Osteocyte (in vitro differentiated cells): ENCODE data around the gene SMAD5. TPM values are rescaled to one million over a fixed set of nuclear protein-coding genes. Genes with fewer than 3 reads are reported as not detected.

Experiments
- DNase-seq: peaks from one replicate; pipeline ENCODE4 v3.0.0; 2021; ENCODE audit warnings: mixed read lengths; ENCODE audit not compliant: unreplicated experiment; ENCODE audit errors: extremely low spot score
- H3K27ac Mint-ChIP-seq: one replicate; pipeline ENCODE4 v1.8.0; 2021; ENCODE audit warnings: mild to moderate bottlenecking, mixed read lengths; ENCODE audit not compliant: unreplicated experiment
- H3K27me3 Mint-ChIP-seq: one replicate; pipeline ENCODE4 v1.8.0; 2021; ENCODE audit warnings: mixed read lengths; ENCODE audit not compliant: unreplicated experiment
- H3K36me3 Mint-ChIP-seq: one replicate; pipeline ENCODE4 v1.8.0; 2021; ENCODE audit warnings: mixed read lengths; ENCODE audit not compliant: unreplicated experiment
- H3K4me1 Mint-ChIP-seq: one replicate; pipeline ENCODE4 v1.8.0; 2021; ENCODE audit warnings: mixed read lengths; ENCODE audit not compliant: unreplicated experiment
- H3K4me3 Mint-ChIP-seq: one replicate; pipeline ENCODE4 v1.8.0; 2021; ENCODE audit warnings: mild to moderate bottlenecking, moderate library complexity, mixed read lengths; ENCODE audit not compliant: unreplicated experiment
- H3K9me3 Mint-ChIP-seq: one replicate; pipeline ENCODE4 v1.8.0; 2021; ENCODE audit warnings: mixed read lengths; ENCODE audit not compliant: unreplicated experiment
- CTCF ChIP-seq: fragments of 200-600 bp; sonication (generic); IDR thresholded peaks from 2 replicates; pipeline ENCODE4 v1.5.0; 2021; ENCODE audit warnings: antibody characterized with exemption, mild to moderate bottlenecking, moderate library complexity
- total RNA-seq: library from RNA; stranded (reverse); gene quantifications from 2 replicates; pipeline ENCODE4 v1.2.1, GENCODE V29; 2021

The SMAD5 gene
- total RNA-seq, 1 donor from 2014 or later: 62.7 TPM

- DNase-seq: no peak
- no peak for TF ChIP-seq CTCF
- Mint-ChIP-seq H3K4me3 (no peak overlapping the region), H3K27me3 (peaks cover 44% of the 10 kb centered on the region), H3K4me1 (no peaks in the 10 kb centered on the region), H3K9me3 (peaks cover 6% of the 10 kb centered on the region), H3K27ac (no peak overlapping the region), H3K36me3 (no peaks in the 10 kb centered on the region)
Observed at GRCh38 chr5:136225796-136226195, 93.2 kb downstream of the SMAD5 start.

- no peak for TF ChIP-seq CTCF
- Mint-ChIP-seq H3K27me3 (peaks cover 46% of the 10 kb centered on the region), H3K9me3 (peaks cover 2% of the 10 kb centered on the region), H3K27ac (no peak overlapping the region), H3K4me3 (no peak overlapping the region), H3K36me3 (no peaks in the 10 kb centered on the region), H3K4me1 (no peaks in the 10 kb centered on the region)
- no peak for DNase-seq
Observed at GRCh38 chr5:136226401-136226800, 93.8 kb downstream of the SMAD5 start.

- no peak overlapping the region for H3K27ac Mint-ChIP-seq
- TF ChIP-seq CTCF: no peak
- H3K4me1 Mint-ChIP-seq: no peaks in the 10 kb centered on the region
- peaks cover 52% of the 10 kb centered on the region for H3K27me3 Mint-ChIP-seq
- no peaks in the 10 kb centered on the region for H3K9me3 Mint-ChIP-seq
- no peak for DNase-seq
- no peak overlapping the region for H3K4me3 Mint-ChIP-seq
- H3K36me3 Mint-ChIP-seq: no peaks in the 10 kb centered on the region
Observed at GRCh38 chr5:136228136-136228757, 95.6 kb downstream of the SMAD5 start.

- no peaks in the 10 kb centered on the region for H3K9me3 Mint-ChIP-seq
- no peaks in the 10 kb centered on the region for H3K4me1 Mint-ChIP-seq
- TF ChIP-seq CTCF: no peak
- DNase-seq: no peak
- H3K27ac Mint-ChIP-seq: no peak overlapping the region
- H3K36me3 Mint-ChIP-seq: no peaks in the 10 kb centered on the region
- H3K27me3 Mint-ChIP-seq: peaks cover 43% of the 10 kb centered on the region
- H3K4me3 Mint-ChIP-seq: no peak overlapping the region
Observed at GRCh38 chr5:136230176-136230575, 97.5 kb downstream of the SMAD5 start.

- Mint-ChIP-seq H3K27me3 (peaks cover 38% of the 10 kb centered on the region), H3K36me3 (no peaks in the 10 kb centered on the region), H3K4me1 (no peaks in the 10 kb centered on the region), H3K4me3 (no peak overlapping the region), H3K9me3 (no peaks in the 10 kb centered on the region), H3K27ac (no peak overlapping the region)
- DNase-seq: no peak
- no peak for TF ChIP-seq CTCF
Observed at GRCh38 chr5:136232316-136232715, 99.7 kb downstream of the SMAD5 start.

Other genes with a start within 250 kb of the SMAD5 start
- not detected in 2 replicates for gene IL9, start 237.0 kb upstream of the SMAD5 start, total RNA-seq
- not detected in 2 replicates for gene LECT2, start 177.9 kb upstream of the SMAD5 start, total RNA-seq
- 267 and 343 TPM in 2 replicates for gene TGFBI, start 103.9 kb upstream of the SMAD5 start, total RNA-seq
- not detected in 2 replicates for gene SMIM32, start 60.3 kb downstream of the SMAD5 start, total RNA-seq
- gene TRPC7, start 232.7 kb downstream of the SMAD5 start, total RNA-seq: not detected in 2 replicates